ENCODE data around the gene SF3B1.
"Not testable (repeated sequence)": the region's sequence is repeated elsewhere in the genome, so short reads cannot be mapped to it uniquely, and the experiment has no call there.

SF3B1 gene

DNA sequence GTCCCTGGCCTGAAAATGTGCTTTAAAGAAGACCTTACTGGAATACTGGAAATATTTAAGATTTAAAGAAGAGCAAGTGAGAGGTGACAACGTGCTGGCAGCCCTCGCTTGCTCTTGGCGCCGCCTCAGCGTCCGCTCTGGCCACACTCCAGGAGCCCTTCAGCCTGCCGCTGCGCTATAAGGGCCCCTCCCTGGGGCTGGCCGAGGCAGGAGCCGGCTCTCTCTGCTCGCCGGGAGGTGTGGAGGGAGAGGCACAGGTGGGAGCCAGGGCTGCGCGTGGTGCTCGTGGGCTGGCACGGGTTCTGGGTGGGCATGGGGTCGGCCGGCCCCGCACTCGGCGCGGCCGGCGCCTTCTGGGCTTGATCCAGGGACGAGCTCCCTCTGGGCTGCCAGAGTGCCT lies 15.6 kb upstream of the SF3B1 start:
- no peak for DNase-seq (ENCODE audit: low spot score)
- TF ChIP-seq CTCF (IDR thresholded peaks at IDR 0.05; ENCODE audit: extremely low read depth, missing control alignments) = no peak

- TF ChIP-seq CTCF (IDR thresholded peaks at IDR 0.05; ENCODE audit: extremely low read depth, missing control alignments) = no peak
- DNase-seq (ENCODE audit: low spot score) = no peak
Observed at GRCh38 chr2:197446844-197447243, 12.0 kb upstream of the SF3B1 start.

DNA sequence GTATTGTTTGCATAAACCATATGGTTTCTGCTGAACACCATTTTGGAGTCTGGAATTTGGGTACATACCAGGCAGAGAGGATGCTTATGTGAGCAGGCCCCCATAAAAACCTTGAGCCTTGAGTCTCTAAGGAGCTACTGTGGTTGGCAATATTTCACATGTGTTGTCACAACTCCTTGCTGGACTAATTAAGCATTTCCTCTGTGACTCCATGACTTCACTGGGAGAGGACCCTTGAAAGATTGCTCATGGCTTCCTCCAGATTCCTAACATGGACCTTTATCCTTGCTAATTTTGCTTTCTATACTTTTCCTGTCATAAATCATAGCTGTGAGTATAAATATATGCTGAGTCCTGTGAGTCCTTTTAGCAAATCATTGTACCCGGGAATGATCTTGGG lies 10.9 kb upstream of the SF3B1 start:
- no peak for TF ChIP-seq CTCF (IDR thresholded peaks at IDR 0.05; ENCODE audit: extremely low read depth, missing control alignments)

DNA sequence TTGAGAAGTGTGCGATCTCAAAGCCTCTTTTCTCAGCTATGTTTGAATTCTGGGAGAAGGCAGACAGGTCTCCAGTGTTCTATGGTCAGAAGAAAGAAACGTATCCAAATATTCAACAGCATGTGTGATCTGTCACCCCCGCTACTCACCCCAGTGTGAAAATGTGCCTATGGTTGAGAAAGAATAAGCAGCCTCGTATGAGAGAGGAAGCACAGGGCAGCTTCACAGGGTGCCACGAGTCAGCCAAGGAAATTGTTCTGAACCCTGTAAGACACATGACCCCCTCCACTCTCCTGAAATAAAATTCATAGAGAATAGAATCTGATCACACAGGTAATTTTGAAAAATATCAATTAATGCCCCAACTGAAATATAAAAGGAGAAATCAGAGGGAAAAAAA lies 8.0 kb upstream of the SF3B1 start:
- no peak for TF ChIP-seq CTCF (IDR thresholded peaks at IDR 0.05; ENCODE audit: extremely low read depth, missing control alignments)
- DNase-seq (ENCODE audit: low spot score) = no peak

More for the DNA sequence above, 10.9 kb upstream of the SF3B1 start:
- DNase-seq (ENCODE audit: low spot score) = no peak

GRCh38 chr2:197437380-197437779 lies 2.6 kb upstream of the SF3B1 start:
- no peak for DNase-seq (ENCODE audit: low spot score)
- no peak for TF ChIP-seq CTCF (IDR thresholded peaks at IDR 0.05; ENCODE audit: extremely low read depth, missing control alignments)

DNA sequence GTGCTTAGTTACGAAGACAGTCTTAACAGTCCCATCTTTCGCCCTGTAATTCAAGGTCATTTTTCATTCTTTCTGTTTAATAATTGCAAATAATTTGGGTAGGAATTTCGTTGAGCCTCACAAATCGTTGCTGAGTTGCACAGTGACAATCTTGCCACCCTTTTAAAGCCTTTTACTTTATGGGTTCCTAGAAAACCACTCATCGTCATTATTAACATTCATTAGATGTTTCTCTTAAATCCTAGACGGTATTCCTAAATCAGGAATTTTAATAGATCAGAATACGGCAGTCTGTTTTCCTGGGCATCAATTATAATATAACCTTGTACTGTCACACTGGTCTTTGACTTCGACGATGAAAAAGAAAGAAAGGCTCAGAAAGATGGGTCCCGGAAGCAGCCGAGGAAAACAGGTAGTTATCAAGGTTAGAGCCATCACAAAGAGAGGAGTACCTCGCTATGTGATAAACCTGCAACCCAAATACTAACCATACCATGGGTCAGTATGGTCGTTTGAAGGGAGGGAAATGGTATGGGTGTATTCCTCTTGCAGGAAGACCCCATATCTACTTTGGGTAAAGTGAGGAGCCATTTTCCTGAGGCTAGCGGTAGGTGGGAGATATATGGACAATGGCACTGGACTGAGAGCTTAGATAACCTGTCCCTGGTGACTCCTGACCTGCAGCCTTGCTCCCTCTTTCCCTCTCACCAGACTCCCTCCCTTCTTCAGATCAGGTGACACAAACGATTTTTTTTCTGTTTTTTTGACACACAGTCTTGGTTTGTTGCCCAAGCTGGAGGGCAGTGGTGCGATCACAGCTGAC lies 981 bp upstream of the SF3B1 start:
- no peak for TF ChIP-seq CTCF (IDR thresholded peaks at IDR 0.05; ENCODE audit: extremely low read depth, missing control alignments)
- no peak for DNase-seq (ENCODE audit: low spot score)

DNA sequence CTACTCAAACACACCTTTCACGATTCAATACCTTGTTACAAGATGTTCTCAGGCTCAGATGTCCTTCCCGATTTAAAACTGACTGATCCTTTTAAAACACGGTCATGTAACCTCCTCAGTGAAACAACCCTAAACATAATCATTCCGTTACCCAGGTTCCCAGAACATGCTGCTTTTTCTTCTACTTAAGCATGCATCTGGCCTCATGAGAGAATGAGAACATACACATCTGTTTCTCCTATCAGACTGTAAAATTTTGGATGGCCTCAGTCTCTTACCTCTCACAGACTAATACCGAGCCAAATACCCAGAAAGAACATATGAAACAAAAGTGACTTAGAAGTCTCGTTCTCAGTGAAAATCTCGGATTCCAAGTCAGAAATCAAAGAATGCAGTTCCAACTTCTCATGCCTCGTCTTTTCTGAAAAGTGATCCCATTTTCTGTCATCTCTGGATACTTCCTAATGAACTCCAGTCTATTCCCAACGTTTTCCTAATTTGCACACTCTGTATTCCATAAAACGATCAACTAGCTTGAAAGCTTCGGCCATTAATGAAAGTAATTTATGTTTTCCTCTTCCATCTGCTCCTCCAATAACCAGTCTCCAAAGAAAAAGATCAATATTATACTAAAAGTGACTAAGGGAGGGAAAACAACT lies 919 bp downstream of the SF3B1 start:
- DNase-seq (ENCODE audit: low spot score) = no peak
- TF ChIP-seq CTCF (IDR thresholded peaks at IDR 0.05; ENCODE audit: extremely low read depth, missing control alignments) = no peak

DNA sequence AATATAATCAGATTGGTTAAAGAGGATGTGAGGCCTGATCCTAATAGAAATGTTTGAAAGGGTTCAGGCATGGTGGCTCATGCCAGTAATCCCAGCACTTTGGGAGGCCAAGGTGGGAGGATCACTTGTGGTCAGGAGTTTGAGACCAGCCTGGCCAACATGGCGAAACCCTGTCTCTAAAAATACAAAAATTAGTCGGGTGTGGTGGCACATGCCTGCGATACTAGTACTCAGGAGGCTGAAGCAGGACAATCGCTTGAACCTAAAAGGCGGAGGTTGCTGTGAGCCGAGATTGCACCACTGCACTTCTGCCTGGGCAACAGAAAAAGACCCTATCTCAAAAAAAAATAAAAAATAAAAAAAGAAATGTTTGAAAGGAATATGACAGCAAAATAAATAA lies 2.3 kb downstream of the SF3B1 start:
- DNase-seq (ENCODE audit: low spot score) = not testable (repeated sequence)

Data from GM20000 (cell line).